Transverse colon (tissue), 4 donors: ENCODE data around the gene AGXT2. TPM values are rescaled to one million over a fixed set of nuclear protein-coding genes. Genes with fewer than 3 reads are reported as not detected.

ENCODE experiments used
- DNase-seq: peaks from one replicate; pipeline ENCODE4 v3.0.0-alpha.2; 2019
- H3K27ac ChIP-seq, 4 donors: fragments of 200-600 bp; sonication (generic); 2 replicates each; pipeline ENCODE4 v1.5.1; 2016 to 2018; ENCODE audit warnings: inconsistent platforms in 4 of 4
- H3K27me3 ChIP-seq: fragments of 200-600 bp; sonication (generic); 2 replicates; pipeline ENCODE4 v1.5.1; 2017; ENCODE audit warnings: inconsistent platforms
- H3K36me3 ChIP-seq, 4 donors: fragments of 200-600 bp; sonication (generic); 2 replicates each; pipeline ENCODE4 v1.5.1; 2017 to 2019; ENCODE audit warnings: inconsistent platforms in 4 of 4
- H3K4me1 ChIP-seq, 4 donors: fragments of 200-600 bp; sonication (generic); 2 replicates each; pipeline ENCODE4 v1.5.1; 2017 to 2020; ENCODE audit warnings: inconsistent platforms in 4 of 4
- H3K4me3 ChIP-seq, 4 donors: fragments of 200-600 bp; sonication (generic); 1 replicate in 1 of 4; 2 replicates in 3 of 4; pipeline versions ENCODE4 v1.5.1 to v1.6.1; 2017 to 2019; ENCODE audit warnings: inconsistent platforms in 4 of 4
- H3K9me3 ChIP-seq, 2 donors: fragments of 200-600 bp; sonication (generic); 2 replicates each; pipeline ENCODE4 v1.5.1; 2017 to 2019; ENCODE audit warnings: inconsistent platforms in 2 of 2
- CTCF ChIP-seq, 5 experiments: fragments of 200-600 bp in 3 of 5; fragments of 450-650 bp in 2 of 5; sonication (generic) in 3 of 5; IDR thresholded peaks; 1 replicate in 2 of 5; 2 replicates in 3 of 5; pipeline ENCODE4 v1.5.1; 2016 to 2017; ENCODE audit warnings: antibody characterized with exemption in 5 of 5, inconsistent platforms in 3 of 5, mild to moderate bottlenecking in 2 of 5, moderate library complexity in 1 of 5
- EP300 ChIP-seq: sonication (generic); formaldehyde crosslinking; IDR thresholded peaks from one replicate; pipeline ENCODE4 v1.6.1; 2017; ENCODE audit warnings: antibody characterized with exemption, low read depth
- POLR2A ChIP-seq: fragments of 450-650 bp; IDR thresholded peaks from one replicate; pipeline ENCODE4 v1.6.1; 2016; ENCODE audit warnings: antibody characterized with exemption, mild to moderate bottlenecking, moderate library complexity
- POLR2AphosphoS5 ChIP-seq, 3 donors: sonication (generic); formaldehyde crosslinking; IDR thresholded peaks; one replicate each; pipeline ENCODE4 v1.6.1; 2016; ENCODE audit warnings: antibody characterized with exemption in 3 of 3
- WGBS, 2 donors: methylation state at CpG; one replicate each; pipeline ENCODE4 v1.1.5; 2018; ENCODE audit warnings: low coverage in 1 of 2; 5-methylcytosine and 5-hydroxymethylcytosine counted together
- in situ Hi-C, 4 donors: fragments of 200-750 bp; cut with MboI; loops; one replicate each; pipeline versions ENCODE4 v1.15.0 to v1.15.1; 2017; ENCODE audit warnings: low sequenced_read_pairs in 3 of 4, low pct_ligation_motif_present in 1 of 4, low pct_unique_long_range_greater_than_20kb in 1 of 4
- intact Hi-C: fragments of 100-400 bp; cut with DNase I; formaldehyde crosslinking; loops from one replicate; pipeline ENCODE4 v1.15.1; 2023; ENCODE audit warnings: low total_unique reads
- total RNA-seq, 4 donors: library from RNA; depleted of rRNA; stranded (reverse); fragments of >200 nt; gene quantifications; one replicate each; pipeline ENCODE4 v1.1.0, GENCODE V29; 2016

Gene AGXT2
- total RNA-seq, 4 donors from 2014 or later = not detected

GRCh38 chr5:34991486-34992238 lies 56.1 kb downstream of the AGXT2 start:
- TF ChIP-seq EP300 = no peak
- intact Hi-C loops = no loop called here
- H3K36me3 ChIP-seq = no peaks in the 10 kb centered on the region
- H3K27ac ChIP-seq = no peak overlapping the region
- peaks cover 0 to 6% of the 10 kb centered on the region in 2 donors for H3K9me3 ChIP-seq
- no peaks in the 10 kb centered on the region for H3K27me3 ChIP-seq
- no peak for DNase-seq
- H3K4me1 ChIP-seq = no peaks in the 10 kb centered on the region
- WGBS, 2 donors = 79 to 100% methylated on average over 1 to 2 of the region's 2 CpGs
- H3K4me3 ChIP-seq = no peak overlapping the region
- in situ Hi-C loops = no loop called here

GRCh38 chr5:34986965-34987364 lies 60.8 kb downstream of the AGXT2 start:
- H3K9me3 ChIP-seq = peaks cover 7 to 13% of the 10 kb centered on the region in 2 donors
- H3K27me3 ChIP-seq = no peaks in the 10 kb centered on the region
- in situ Hi-C loops (no loop called here), intact Hi-C loops (no loop called here)
- H3K4me1 ChIP-seq = no peaks in the 10 kb centered on the region
- H3K4me3 ChIP-seq = no peak overlapping the region
- H3K27ac ChIP-seq = no peak overlapping the region
- WGBS, 2 donors = 40 to 71% methylated on average over 1 of the region's 1 CpG
- TF ChIP-seq CTCF (IDR thresholded peaks at IDR 0.05) (no peak), POLR2AphosphoS5 (IDR thresholded peaks at IDR 0.05) (no peak), EP300 (no peak), POLR2A (no peak)
- H3K36me3 ChIP-seq = no peaks in the 10 kb centered on the region
- no peak for DNase-seq

GRCh38 chr5:34982823-34983222 lies 64.9 kb downstream of the AGXT2 start:
- DNase-seq = no peak
- intact Hi-C loops = no loop called here
- Histone ChIP-seq H3K36me3 (no peaks in the 10 kb centered on the region), H3K9me3 (peaks cover 7 to 13% of the 10 kb centered on the region in 2 donors), H3K27ac (no peak overlapping the region), H3K4me1 (no peaks in the 10 kb centered on the region), H3K27me3 (no peaks in the 10 kb centered on the region), H3K4me3 (no peak overlapping the region)
- in situ Hi-C loops = no loop called here
- TF ChIP-seq POLR2AphosphoS5 (IDR thresholded peaks at IDR 0.05) (no peak), EP300 (no peak), POLR2A (no peak), CTCF (IDR thresholded peaks at IDR 0.05) (no peak)
- 83 to 94% methylated on average over 4 of the region's 4 CpGs for WGBS, 2 donors

- intact Hi-C loops = no loop called here
- Histone ChIP-seq H3K9me3 (no peaks in the 10 kb centered on the region), H3K36me3 (no peaks in the 10 kb centered on the region), H3K4me1 (no peaks in the 10 kb centered on the region), H3K27ac (no peak overlapping the region), H3K27me3 (no peaks in the 10 kb centered on the region), H3K4me3 (no peak overlapping the region)
- WGBS, 2 donors = 37 to 59% methylated on average over 4 of the region's 4 CpGs
- TF ChIP-seq CTCF (IDR thresholded peaks at IDR 0.05) (no peak), POLR2A (no peak), EP300 (no peak), POLR2AphosphoS5 (IDR thresholded peaks at IDR 0.05) (no peak)
- DNase-seq = no peak
- in situ Hi-C loops = no loop called here
Measured at GRCh38 chr5:34978681-34979080, 69.1 kb downstream of the AGXT2 start.
